ENCODE measurements around the gene GPC6. TPM values are rescaled to one million over a fixed set of nuclear protein-coding genes. Genes with fewer than 3 reads are reported as not detected.

GPC6 gene
- total RNA-seq, 4 donors from 2014 or later: 6.7 to 67.2 (median 11.1) TPM

GRCh38 chr13:93700115-93700514 lies 473.5 kb downstream of the GPC6 start:
- H3K27ac ChIP-seq: no peak overlapping the region
- H3K4me1 ChIP-seq: no peaks in the 10 kb centered on the region
- no peaks in the 10 kb centered on the region for H3K27me3 ChIP-seq
- no peak for DNase-seq
- intact Hi-C loops (cut with DNase I; ENCODE audit: low total_unique reads): no loop called here
- no peaks in the 10 kb centered on the region for H3K9me3 ChIP-seq
- no peak overlapping the region for H3K4me3 ChIP-seq
- no peaks in the 10 kb centered on the region for H3K36me3 ChIP-seq
- TF ChIP-seq, protein P1, sequence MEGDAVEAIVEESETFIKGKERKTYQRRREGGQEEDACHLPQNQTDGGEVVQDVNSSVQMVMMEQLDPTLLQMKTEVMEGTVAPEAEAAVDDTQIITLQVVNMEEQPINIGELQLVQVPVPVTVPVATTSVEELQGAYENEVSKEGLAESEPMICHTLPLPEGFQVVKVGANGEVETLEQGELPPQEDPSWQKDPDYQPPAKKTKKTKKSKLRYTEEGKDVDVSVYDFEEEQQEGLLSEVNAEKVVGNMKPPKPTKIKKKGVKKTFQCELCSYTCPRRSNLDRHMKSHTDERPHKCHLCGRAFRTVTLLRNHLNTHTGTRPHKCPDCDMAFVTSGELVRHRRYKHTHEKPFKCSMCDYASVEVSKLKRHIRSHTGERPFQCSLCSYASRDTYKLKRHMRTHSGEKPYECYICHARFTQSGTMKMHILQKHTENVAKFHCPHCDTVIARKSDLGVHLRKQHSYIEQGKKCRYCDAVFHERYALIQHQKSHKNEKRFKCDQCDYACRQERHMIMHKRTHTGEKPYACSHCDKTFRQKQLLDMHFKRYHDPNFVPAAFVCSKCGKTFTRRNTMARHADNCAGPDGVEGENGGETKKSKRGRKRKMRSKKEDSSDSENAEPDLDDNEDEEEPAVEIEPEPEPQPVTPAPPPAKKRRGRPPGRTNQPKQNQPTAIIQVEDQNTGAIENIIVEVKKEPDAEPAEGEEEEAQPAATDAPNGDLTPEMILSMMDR (IDR thresholded peaks at IDR 0.05): no peak
- TF ChIP-seq POLR2A (IDR thresholded peaks at IDR 0.05): no peak

DNA sequence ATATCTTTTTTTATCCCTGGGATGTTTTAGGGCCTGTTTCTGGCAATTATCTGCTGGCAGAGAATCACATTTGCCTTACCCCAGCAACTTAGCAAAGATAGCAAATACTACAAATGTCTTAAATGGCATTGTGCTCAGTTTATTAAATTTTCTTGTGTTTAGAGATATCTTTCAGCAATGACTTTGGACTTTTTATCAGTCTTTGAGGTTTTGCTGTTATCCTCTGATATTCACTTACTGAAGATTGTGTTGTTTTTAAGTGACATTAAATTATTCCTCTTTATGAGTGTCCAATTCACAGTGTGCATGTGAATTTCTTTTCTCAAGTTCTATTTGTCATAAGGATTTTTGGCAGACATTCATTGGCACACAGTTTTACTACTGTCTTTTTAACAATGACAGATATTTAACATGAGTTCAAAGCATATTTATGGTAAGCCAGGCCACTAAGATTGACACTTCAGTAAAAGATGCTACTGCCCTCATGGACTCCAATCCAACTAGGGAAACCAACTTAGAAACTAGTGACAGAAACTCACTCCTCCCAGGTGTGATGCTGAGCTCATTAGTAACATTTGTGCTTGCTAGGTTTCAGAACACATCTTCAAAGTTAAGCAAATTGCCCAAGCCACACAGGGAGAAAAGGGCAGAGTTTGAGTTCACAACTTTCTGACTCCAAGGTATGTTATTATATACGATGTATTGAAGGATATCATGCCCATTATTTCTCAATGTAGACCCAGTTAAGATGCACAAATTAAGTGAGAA lies 481.9 kb downstream of the GPC6 start:
- no peaks in the 10 kb centered on the region for H3K4me1 ChIP-seq
- no peak for TF ChIP-seq POLR2A (IDR thresholded peaks at IDR 0.05)
- TF ChIP-seq, protein P1 (IDR thresholded peaks at IDR 0.05): no peak

DNA sequence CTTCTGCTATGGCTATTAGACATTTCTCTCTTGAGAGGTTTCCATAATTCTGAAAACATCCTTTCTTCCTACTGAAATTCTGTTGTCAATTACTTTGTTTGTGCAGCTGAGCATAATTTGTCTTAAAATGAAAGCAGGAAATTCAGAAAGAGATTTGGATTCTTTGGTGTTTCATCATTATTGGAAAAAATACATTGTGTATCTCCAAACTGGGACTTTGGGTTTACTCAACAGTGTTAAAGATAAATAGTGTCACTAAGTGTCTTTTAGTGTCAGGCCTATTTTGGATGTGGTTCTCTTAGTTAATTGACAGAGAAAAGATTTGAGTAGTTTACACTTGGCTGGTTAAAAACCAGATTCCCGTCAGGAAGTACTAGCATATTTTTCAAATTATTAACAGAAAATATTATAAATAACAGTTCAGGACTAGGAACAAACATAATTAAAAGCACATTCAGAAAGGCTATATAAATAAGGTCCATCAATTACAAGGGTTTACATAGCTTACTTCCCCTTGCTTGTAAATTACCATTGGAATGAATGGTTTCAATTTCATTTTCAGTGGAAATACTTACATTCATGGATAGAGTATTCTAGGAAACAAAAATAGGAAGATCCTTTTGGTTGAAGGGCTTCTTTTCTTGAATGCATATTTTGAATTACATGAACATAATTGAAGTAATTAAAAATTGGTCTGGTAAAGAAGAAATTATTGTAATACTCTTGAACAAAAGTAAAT lies 483.1 kb downstream of the GPC6 start:
- Histone ChIP-seq H3K9me3 (no peaks in the 10 kb centered on the region), H3K36me3 (no peaks in the 10 kb centered on the region), H3K27me3 (no peaks in the 10 kb centered on the region), H3K4me1 (no peaks in the 10 kb centered on the region), H3K27ac (no peak overlapping the region), H3K4me3 (no peak overlapping the region)
- intact Hi-C loops (cut with DNase I; ENCODE audit: low total_unique reads): no loop called here
- no peak for DNase-seq
- TF ChIP-seq, protein P1 (IDR thresholded peaks at IDR 0.05): no peak
- TF ChIP-seq POLR2A (IDR thresholded peaks at IDR 0.05): no peak

More for the DNA sequence above, 481.9 kb downstream of the GPC6 start:
- H3K9me3 ChIP-seq: no peaks in the 10 kb centered on the region
- no peak overlapping the region for H3K4me3 ChIP-seq
- H3K27ac ChIP-seq: no peak overlapping the region
- no peak for DNase-seq
- no peaks in the 10 kb centered on the region for H3K36me3 ChIP-seq
- H3K27me3 ChIP-seq: no peaks in the 10 kb centered on the region
- intact Hi-C loops (cut with DNase I; ENCODE audit: low total_unique reads): no loop called here

GRCh38 chr13:93714171-93714570 lies 487.6 kb downstream of the GPC6 start:
- H3K27ac ChIP-seq: no peak overlapping the region
- intact Hi-C loops (cut with DNase I; ENCODE audit: low total_unique reads): no loop called here
- H3K27me3 ChIP-seq: no peaks in the 10 kb centered on the region
- H3K36me3 ChIP-seq: no peaks in the 10 kb centered on the region
- no peak for TF ChIP-seq POLR2A (IDR thresholded peaks at IDR 0.05)
- TF ChIP-seq, protein P1 (IDR thresholded peaks at IDR 0.05): no peak
- DNase-seq: no peak
- no peaks in the 10 kb centered on the region for H3K4me1 ChIP-seq
- H3K9me3 ChIP-seq: no peaks in the 10 kb centered on the region
- H3K4me3 ChIP-seq: no peak overlapping the region

GRCh38 chr13:93715866-93716265 lies 489.3 kb downstream of the GPC6 start:
- no peaks in the 10 kb centered on the region for H3K36me3 ChIP-seq
- H3K4me3 ChIP-seq: no peak overlapping the region
- intact Hi-C loops (cut with DNase I; ENCODE audit: low total_unique reads): no loop called here
- H3K27ac ChIP-seq: no peak overlapping the region
- no peak for DNase-seq
- no peak for TF ChIP-seq POLR2A (IDR thresholded peaks at IDR 0.05)
- TF ChIP-seq, protein P1 (IDR thresholded peaks at IDR 0.05): no peak
- no peaks in the 10 kb centered on the region for H3K9me3 ChIP-seq
- no peaks in the 10 kb centered on the region for H3K27me3 ChIP-seq
- H3K4me1 ChIP-seq: no peaks in the 10 kb centered on the region

All from uterus (tissue), 4 donors.